ENCODE measurements around the gene HPS5. TPM values are rescaled to one million over a fixed set of nuclear protein-coding genes. Genes with fewer than 3 reads are reported as not detected.

Gene HPS5
- total RNA-seq, 1 donor from 2014 or later = 64.7 TPM

DNA sequence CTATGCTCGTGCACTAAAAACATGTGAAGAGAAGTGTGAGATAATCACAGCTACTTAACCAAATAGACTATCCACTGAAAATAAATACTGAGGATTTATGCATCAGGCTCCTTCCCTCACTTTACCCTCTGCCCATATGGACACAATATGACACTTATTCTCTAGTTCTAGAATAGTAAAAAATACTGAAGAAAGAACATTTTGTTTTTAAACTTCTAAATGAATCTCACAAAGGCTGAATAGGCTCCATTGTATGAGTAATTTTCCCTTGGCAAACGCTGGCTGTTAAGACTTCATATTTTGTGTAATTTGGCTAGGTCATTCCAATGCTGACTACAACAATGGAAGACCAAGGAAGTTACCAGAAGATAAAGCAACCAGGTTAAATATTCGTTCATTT is 9.9 kb downstream of the HPS5 start:
- Histone ChIP-seq H3K27me3 (ENCODE audit: control insufficient read depth in 3 of 3, insufficient read depth in 3 of 3, low read length in 3 of 3) (no peaks in the 10 kb centered on the region), H3K9me3 (ENCODE audit: control insufficient read depth in 3 of 3, low read length in 3 of 3) (no peaks in the 10 kb centered on the region), H3K9ac (ENCODE audit: low read depth in 1 of 3, low read length in 3 of 3) (no peak overlapping the region), H3K27ac (ENCODE audit: low read depth, low read length) (no peak overlapping the region), H3K36me3 (ENCODE audit: control insufficient read depth in 3 of 3, insufficient read depth in 3 of 3, low read length in 3 of 3) (peaks cover 3 to 28% (median 25%) of the 10 kb centered on the region in 3 donors), H3K4me1 (ENCODE audit: control insufficient read depth in 3 of 3, insufficient read depth in 3 of 3, low read length in 3 of 3) (no peaks in the 10 kb centered on the region), H3K4me3 (ENCODE audit: low read length in 3 of 3) (no peak overlapping the region)

DNA sequence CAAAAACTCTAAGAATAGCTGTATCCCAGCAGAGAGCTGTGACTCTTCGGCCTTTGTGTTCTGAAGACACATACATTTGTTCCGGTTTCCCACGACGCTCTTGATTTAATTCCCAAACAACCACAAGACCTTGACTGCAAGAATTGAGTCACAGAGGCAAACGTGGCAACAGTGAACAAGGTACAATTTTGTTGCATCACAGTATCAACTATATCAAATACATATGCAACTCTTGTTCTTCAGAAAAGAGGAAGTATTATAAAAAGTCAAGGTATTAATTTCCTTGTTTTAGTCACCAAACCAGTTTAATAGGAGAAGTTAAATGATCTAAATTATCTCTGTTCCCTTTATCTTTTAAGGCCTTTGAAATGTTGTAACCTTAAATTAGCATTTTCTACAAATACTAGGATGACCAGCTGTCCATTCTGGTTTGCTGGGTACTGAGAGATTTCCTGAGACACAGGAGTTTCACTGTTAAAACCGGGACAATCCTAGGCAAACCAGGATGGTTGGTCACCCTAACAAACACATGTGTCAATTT is 11.1 kb downstream of the HPS5 start:
- Histone ChIP-seq H3K27me3 (ENCODE audit: control insufficient read depth in 3 of 3, insufficient read depth in 3 of 3, low read length in 3 of 3) (no peaks in the 10 kb centered on the region), H3K4me3 (ENCODE audit: low read length in 3 of 3) (no peak overlapping the region), H3K9ac (ENCODE audit: low read depth in 1 of 3, low read length in 3 of 3) (no peak overlapping the region), H3K4me1 (ENCODE audit: control insufficient read depth in 3 of 3, insufficient read depth in 3 of 3, low read length in 3 of 3) (no peaks in the 10 kb centered on the region), H3K27ac (ENCODE audit: low read depth, low read length) (no peak overlapping the region), H3K9me3 (ENCODE audit: control insufficient read depth in 3 of 3, low read length in 3 of 3) (no peaks in the 10 kb centered on the region), H3K36me3 (ENCODE audit: control insufficient read depth in 3 of 3, insufficient read depth in 3 of 3, low read length in 3 of 3) (peaks cover 6 to 33% (median 30%) of the 10 kb centered on the region in 3 donors)

DNA sequence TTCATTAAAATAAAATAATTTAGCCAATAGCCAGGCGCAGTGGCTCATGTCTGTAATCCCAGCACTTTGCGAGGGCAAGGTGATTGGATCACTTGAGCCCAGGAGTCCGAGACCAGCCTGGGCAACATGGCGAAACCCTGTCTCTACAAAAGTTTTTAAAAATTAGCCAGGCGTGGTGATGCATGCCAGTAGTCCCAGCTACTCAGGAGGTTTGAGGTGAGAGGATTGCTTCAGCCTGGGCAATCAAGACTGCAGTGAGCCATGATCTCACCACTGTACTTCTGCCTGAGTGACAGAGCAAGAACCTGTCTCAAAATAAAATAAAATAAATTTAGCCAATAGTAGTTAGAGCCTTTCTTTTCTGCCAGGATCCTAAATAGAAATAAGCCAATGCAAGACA is 12.2 kb downstream of the HPS5 start:
- no peaks in the 10 kb centered on the region for H3K27me3 ChIP-seq (ENCODE audit: control insufficient read depth in 3 of 3, insufficient read depth in 3 of 3, low read length in 3 of 3)
- no peak overlapping the region for H3K4me3 ChIP-seq (ENCODE audit: low read length in 3 of 3)
- H3K9me3 ChIP-seq (ENCODE audit: control insufficient read depth in 3 of 3, low read length in 3 of 3) = no peaks in the 10 kb centered on the region
- H3K9ac ChIP-seq (ENCODE audit: low read depth in 1 of 3, low read length in 3 of 3) = no peak overlapping the region
- peaks cover 10 to 39% (median 37%) of the 10 kb centered on the region in 3 donors for H3K36me3 ChIP-seq (ENCODE audit: control insufficient read depth in 3 of 3, insufficient read depth in 3 of 3, low read length in 3 of 3)
- no peak overlapping the region for H3K27ac ChIP-seq (ENCODE audit: low read depth, low read length)
- H3K4me1 ChIP-seq (ENCODE audit: control insufficient read depth in 3 of 3, insufficient read depth in 3 of 3, low read length in 3 of 3) = no peaks in the 10 kb centered on the region

DNA sequence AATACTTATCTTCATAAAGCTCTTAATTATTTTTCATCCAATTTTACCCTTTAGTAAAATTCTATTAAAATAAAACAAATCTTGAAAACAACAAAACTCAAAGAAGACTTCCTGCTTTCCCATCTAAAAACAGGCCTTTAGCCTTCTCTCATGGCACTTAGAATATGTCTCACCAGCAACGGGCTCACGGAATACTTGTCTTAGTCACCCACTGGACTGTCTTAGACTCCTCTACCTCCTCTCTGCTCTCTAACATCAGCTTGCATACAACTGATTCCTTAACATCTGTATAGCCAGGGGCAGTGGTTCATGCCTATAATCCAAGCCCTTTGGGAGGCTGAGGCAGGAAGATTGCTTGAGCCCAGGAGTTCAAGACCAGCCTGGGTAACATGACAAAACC is 13.7 kb downstream of the HPS5 start:
- no peak overlapping the region for H3K27ac ChIP-seq (ENCODE audit: low read depth, low read length)
- peaks cover 11 to 42% (median 39%) of the 10 kb centered on the region in 3 donors for H3K36me3 ChIP-seq (ENCODE audit: control insufficient read depth in 3 of 3, insufficient read depth in 3 of 3, low read length in 3 of 3)
- H3K9ac ChIP-seq (ENCODE audit: low read depth in 1 of 3, low read length in 3 of 3) = no peak overlapping the region
- no peak overlapping the region for H3K4me3 ChIP-seq (ENCODE audit: low read length in 3 of 3)
- no peaks in the 10 kb centered on the region for H3K4me1 ChIP-seq (ENCODE audit: control insufficient read depth in 3 of 3, insufficient read depth in 3 of 3, low read length in 3 of 3)
- no peaks in the 10 kb centered on the region for H3K9me3 ChIP-seq (ENCODE audit: control insufficient read depth in 3 of 3, low read length in 3 of 3)
- H3K27me3 ChIP-seq (ENCODE audit: control insufficient read depth in 3 of 3, insufficient read depth in 3 of 3, low read length in 3 of 3) = no peaks in the 10 kb centered on the region

DNA sequence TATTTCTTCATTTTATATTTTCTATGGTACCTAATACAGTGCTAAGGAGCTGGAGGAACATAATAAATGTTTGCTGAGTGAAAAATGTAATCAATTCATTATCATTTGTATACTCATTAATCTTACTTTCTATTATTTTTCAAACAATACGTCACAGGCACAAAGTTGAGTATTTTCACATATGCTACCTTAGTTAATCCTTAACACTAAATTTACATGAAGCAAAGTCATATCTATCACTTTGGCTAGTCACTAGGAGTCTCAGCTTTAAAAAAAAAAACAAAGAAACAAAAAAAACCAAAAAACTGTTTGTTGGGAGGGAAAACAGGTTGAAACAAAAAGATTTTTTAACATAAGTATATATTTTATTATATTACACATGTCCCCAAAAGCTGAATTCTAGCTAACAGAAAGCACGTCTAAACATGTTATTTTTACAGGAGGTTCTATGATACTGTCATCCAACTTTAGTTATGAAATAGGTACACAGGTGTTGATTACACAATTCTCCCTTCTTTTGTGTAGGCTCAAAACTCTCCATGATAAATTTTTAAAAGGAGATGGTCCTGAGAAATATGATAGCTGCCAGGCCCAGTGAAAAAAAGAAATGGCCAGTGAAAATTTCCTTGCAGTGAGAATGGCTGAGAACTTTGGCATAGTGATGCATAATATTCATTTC is 14.3 kb downstream of the HPS5 start:
- Histone ChIP-seq H3K4me3 (ENCODE audit: low read length in 3 of 3) (no peak overlapping the region), H3K27ac (ENCODE audit: low read depth, low read length) (no peak overlapping the region), H3K36me3 (ENCODE audit: control insufficient read depth in 3 of 3, insufficient read depth in 3 of 3, low read length in 3 of 3) (peaks cover 11 to 47% (median 39%) of the 10 kb centered on the region in 3 donors)

DNA sequence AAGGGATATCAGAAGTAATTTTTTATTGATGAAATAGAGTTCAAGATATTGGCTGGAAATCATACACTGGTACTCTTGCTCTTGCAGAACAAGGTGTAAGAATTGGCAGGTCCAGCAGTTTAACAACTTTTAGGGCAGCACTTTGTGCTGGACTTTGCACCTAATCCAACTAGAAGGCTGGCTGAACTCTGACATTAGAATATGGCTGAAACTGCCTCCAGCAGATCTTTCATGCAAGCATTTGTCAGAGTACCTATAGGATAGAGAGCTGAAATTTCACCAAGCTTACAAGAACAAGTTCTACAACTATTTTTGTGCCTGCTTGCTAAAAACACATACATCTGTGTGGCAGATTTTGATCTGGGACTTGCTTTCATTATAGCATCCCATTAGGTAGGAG is 17.2 kb downstream of the HPS5 start:
- no peaks in the 10 kb centered on the region for H3K27me3 ChIP-seq (ENCODE audit: control insufficient read depth in 3 of 3, insufficient read depth in 3 of 3, low read length in 3 of 3)
- H3K9me3 ChIP-seq (ENCODE audit: control insufficient read depth in 3 of 3, low read length in 3 of 3) = no peaks in the 10 kb centered on the region
- peaks cover 10 to 43% (median 27%) of the 10 kb centered on the region in 3 donors for H3K36me3 ChIP-seq (ENCODE audit: control insufficient read depth in 3 of 3, insufficient read depth in 3 of 3, low read length in 3 of 3)
- H3K9ac ChIP-seq (ENCODE audit: low read depth in 1 of 3, low read length in 3 of 3) = no peak overlapping the region
- H3K4me3 ChIP-seq (ENCODE audit: low read length in 3 of 3) = no peak overlapping the region
- H3K27ac ChIP-seq (ENCODE audit: low read depth, low read length) = no peak overlapping the region
- no peaks in the 10 kb centered on the region for H3K4me1 ChIP-seq (ENCODE audit: control insufficient read depth in 3 of 3, insufficient read depth in 3 of 3, low read length in 3 of 3)

More for the DNA sequence above, 14.3 kb downstream of the HPS5 start:
- Histone ChIP-seq H3K9ac (ENCODE audit: low read depth in 1 of 3, low read length in 3 of 3) (no peak overlapping the region), H3K4me1 (ENCODE audit: control insufficient read depth in 3 of 3, insufficient read depth in 3 of 3, low read length in 3 of 3) (no peaks in the 10 kb centered on the region), H3K9me3 (ENCODE audit: control insufficient read depth in 3 of 3, low read length in 3 of 3) (no peaks in the 10 kb centered on the region), H3K27me3 (ENCODE audit: control insufficient read depth in 3 of 3, insufficient read depth in 3 of 3, low read length in 3 of 3) (no peaks in the 10 kb centered on the region)

DNA sequence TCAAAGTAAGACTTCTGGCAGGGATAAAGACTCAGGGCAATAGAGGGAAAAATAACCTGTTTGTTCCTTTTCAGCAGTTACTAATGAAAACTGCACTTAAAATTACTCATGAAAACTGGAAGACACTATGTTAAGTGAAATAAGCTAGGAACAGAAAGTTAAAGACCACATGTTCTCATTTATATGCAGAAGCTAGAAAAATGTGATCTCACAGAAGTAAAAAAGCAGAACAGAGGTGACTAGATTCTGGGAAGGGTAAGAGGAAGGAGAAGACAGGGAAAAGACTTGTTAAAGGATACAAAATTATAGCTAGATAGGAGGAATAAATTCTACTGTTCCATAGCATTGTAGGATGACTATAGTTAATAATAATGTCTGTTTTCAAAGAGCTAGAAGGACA is 22.2 kb downstream of the HPS5 start:
- Histone ChIP-seq H3K27ac (ENCODE audit: low read depth, low read length) (no peak overlapping the region), H3K36me3 (ENCODE audit: control insufficient read depth in 3 of 3, insufficient read depth in 3 of 3, low read length in 3 of 3) (peaks cover 3 to 40% (median 39%) of the 10 kb centered on the region in 3 donors), H3K4me3 (ENCODE audit: low read length in 3 of 3) (no peak overlapping the region)

DNA sequence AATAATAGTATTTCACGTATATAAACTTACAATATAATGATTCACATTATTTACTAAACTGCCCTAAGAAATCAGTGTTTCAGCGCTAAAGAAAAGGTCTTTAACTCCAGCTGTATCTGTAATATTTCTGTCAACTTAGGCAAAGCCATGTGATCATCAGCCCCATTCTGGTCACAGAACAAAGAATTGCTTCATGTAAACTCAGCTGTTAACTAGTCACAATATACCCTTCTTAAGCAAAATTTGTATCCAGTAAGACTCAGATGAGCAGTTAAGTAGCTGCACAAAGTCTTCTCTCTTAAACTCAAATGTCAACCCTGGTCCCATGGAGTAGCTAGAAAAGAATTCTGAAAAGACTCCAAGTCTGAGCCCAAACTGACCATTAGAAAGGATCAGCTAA is 26.6 kb downstream of the HPS5 start:
- Histone ChIP-seq H3K9me3 (ENCODE audit: control insufficient read depth in 3 of 3, low read length in 3 of 3) (no peaks in the 10 kb centered on the region), H3K27ac (ENCODE audit: low read depth, low read length) (no peak overlapping the region), H3K4me3 (ENCODE audit: low read length in 3 of 3) (no peak overlapping the region), H3K27me3 (ENCODE audit: control insufficient read depth in 3 of 3, insufficient read depth in 3 of 3, low read length in 3 of 3) (no peaks in the 10 kb centered on the region), H3K9ac (ENCODE audit: low read depth in 1 of 3, low read length in 3 of 3) (no peak overlapping the region), H3K36me3 (ENCODE audit: control insufficient read depth in 3 of 3, insufficient read depth in 3 of 3, low read length in 3 of 3) (peaks cover 16 to 70% (median 58%) of the 10 kb centered on the region in 3 donors), H3K4me1 (ENCODE audit: control insufficient read depth in 3 of 3, insufficient read depth in 3 of 3, low read length in 3 of 3) (no peaks in the 10 kb centered on the region)

More for the DNA sequence above, 22.2 kb downstream of the HPS5 start:
- H3K4me1 ChIP-seq (ENCODE audit: control insufficient read depth in 3 of 3, insufficient read depth in 3 of 3, low read length in 3 of 3) = no peaks in the 10 kb centered on the region
- H3K9ac ChIP-seq (ENCODE audit: low read depth in 1 of 3, low read length in 3 of 3) = no peak overlapping the region
- no peaks in the 10 kb centered on the region for H3K27me3 ChIP-seq (ENCODE audit: control insufficient read depth in 3 of 3, insufficient read depth in 3 of 3, low read length in 3 of 3)
- no peaks in the 10 kb centered on the region for H3K9me3 ChIP-seq (ENCODE audit: control insufficient read depth in 3 of 3, low read length in 3 of 3)

DNA sequence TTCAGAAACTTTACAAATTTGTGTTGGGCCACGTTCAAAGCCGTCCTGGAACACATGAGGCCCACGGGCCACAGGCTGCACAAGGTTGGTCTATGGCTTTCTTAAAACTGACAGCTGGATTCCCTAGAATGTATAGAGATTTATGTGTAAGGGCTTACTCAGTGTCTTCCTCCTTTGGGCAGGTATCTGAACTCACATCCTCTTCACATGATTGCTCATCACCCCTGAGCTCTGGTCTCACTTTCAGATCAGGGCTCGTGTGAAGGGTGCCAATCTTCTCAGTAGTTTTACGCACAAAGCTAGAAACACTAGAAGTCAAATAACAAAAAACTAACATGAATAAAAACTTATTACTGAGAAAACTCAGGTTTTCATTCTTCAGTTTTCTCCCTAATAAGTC is 27.1 kb downstream of the HPS5 start:
- no peaks in the 10 kb centered on the region for H3K27me3 ChIP-seq (ENCODE audit: control insufficient read depth in 3 of 3, insufficient read depth in 3 of 3, low read length in 3 of 3)
- H3K9ac ChIP-seq (ENCODE audit: low read depth in 1 of 3, low read length in 3 of 3) = no peak overlapping the region
- peaks cover 15 to 70% (median 60%) of the 10 kb centered on the region in 3 donors for H3K36me3 ChIP-seq (ENCODE audit: control insufficient read depth in 3 of 3, insufficient read depth in 3 of 3, low read length in 3 of 3)

DNA sequence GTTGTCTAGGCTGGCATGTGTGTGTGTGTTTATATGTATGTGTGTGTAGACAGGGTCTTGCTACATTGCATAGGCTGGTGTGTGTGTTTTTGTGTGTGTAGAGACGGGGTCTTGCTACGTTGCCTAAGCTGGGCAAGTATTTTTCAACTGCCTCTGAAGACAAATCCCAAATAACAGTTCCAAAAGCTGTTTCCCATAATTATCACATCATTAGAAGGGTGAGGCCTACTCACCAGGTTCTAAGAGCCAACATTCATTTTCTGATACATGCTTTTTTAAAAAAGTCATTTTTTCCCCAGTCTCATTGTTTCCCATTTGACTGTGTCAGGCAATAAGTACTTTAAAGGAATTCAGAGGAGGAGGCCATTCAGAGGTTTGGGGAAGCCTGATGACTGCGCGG is 33.0 kb downstream of the HPS5 start:
- Histone ChIP-seq H3K4me1 (ENCODE audit: control insufficient read depth in 3 of 3, insufficient read depth in 3 of 3, low read length in 3 of 3) (no peaks in the 10 kb centered on the region), H3K4me3 (ENCODE audit: low read length in 3 of 3) (no peak overlapping the region), H3K9ac (ENCODE audit: low read depth in 1 of 3, low read length in 3 of 3) (no peak overlapping the region), H3K27ac (ENCODE audit: low read depth, low read length) (no peak overlapping the region), H3K27me3 (ENCODE audit: control insufficient read depth in 3 of 3, insufficient read depth in 3 of 3, low read length in 3 of 3) (no peaks in the 10 kb centered on the region), H3K9me3 (ENCODE audit: control insufficient read depth in 3 of 3, low read length in 3 of 3) (no peaks in the 10 kb centered on the region), H3K36me3 (ENCODE audit: control insufficient read depth in 3 of 3, insufficient read depth in 3 of 3, low read length in 3 of 3) (peaks cover 33 to 67% (median 64%) of the 10 kb centered on the region in 3 donors)

More for the DNA sequence above, 27.1 kb downstream of the HPS5 start:
- no peak overlapping the region for H3K4me3 ChIP-seq (ENCODE audit: low read length in 3 of 3)
- H3K4me1 ChIP-seq (ENCODE audit: control insufficient read depth in 3 of 3, insufficient read depth in 3 of 3, low read length in 3 of 3) = no peaks in the 10 kb centered on the region
- no peaks in the 10 kb centered on the region for H3K9me3 ChIP-seq (ENCODE audit: control insufficient read depth in 3 of 3, low read length in 3 of 3)
- H3K27ac ChIP-seq (ENCODE audit: low read depth, low read length) = no peak overlapping the region

All from skeletal muscle tissue (tissue), 4 donors.